HepG2 (cell line): ENCODE data around the gene LCK. TPM values are rescaled to one million over a fixed set of nuclear protein-coding genes. Genes with fewer than 3 reads are reported as not detected.
A peak's percentile ranks its signal among the peaks of the same experiment; 100 is the strongest.

ENCODE experiments used
- CAMTA2 ChIP-seq: sonication (generic); formaldehyde crosslinking; IDR thresholded peaks from 2 replicates; pipeline ENCODE4 v1.4.0; 2020; ENCODE audit warnings: mild to moderate bottlenecking, missing genetic modification reagents, borderline replicate concordance
- FOSL2 ChIP-seq: sonication (generic); formaldehyde crosslinking; IDR thresholded peaks from 2 replicates; pipeline ENCODE4 v1.4.0; 2020; ENCODE audit warnings: missing genetic modification reagents
- JUNB ChIP-seq: sonication (generic); formaldehyde crosslinking; IDR thresholded peaks from 2 replicates; pipeline ENCODE4 v1.8.0; 2022; ENCODE audit warnings: missing genetic modification reagents, mild to moderate bottlenecking, borderline replicate concordance
- KDM5A ChIP-seq: fragments of 200-600 bp; sonication (generic); IDR thresholded peaks from 2 replicates; pipeline ENCODE4 v1.7.0; 2018; ENCODE audit warnings: antibody characterized with exemption, mild to moderate bottlenecking, low read length, borderline replicate concordance
- KLF12 ChIP-seq: sonication (generic); formaldehyde crosslinking; IDR thresholded peaks from 2 replicates; pipeline ENCODE4 v1.4.0; 2020; ENCODE audit warnings: missing genetic modification reagents, borderline replicate concordance
- MZF1 ChIP-seq: sonication (generic); formaldehyde crosslinking; IDR thresholded peaks from 2 replicates; pipeline ENCODE4 v1.8.1; 2023; ENCODE audit warnings: mild to moderate bottlenecking, missing genetic modification reagents, borderline replicate concordance
- NONO ChIP-seq, 2 experiments: fragments of 450-650 bp in 1 of 2; sonication (generic) in 1 of 2; formaldehyde crosslinking in 1 of 2; IDR thresholded peaks in 1 of 2; conservative IDR thresholded peaks in 1 of 2; 2 replicates each; pipeline versions ENCODE4 v1.6.1 to v1.8.0; 2017 to 2022; ENCODE audit warnings: mild to moderate bottlenecking in 1 of 2, missing genetic modification reagents in 1 of 2, moderate library complexity in 1 of 2
- RFXANK ChIP-seq: IDR thresholded peaks from 2 replicates; pipeline ENCODE4 v1.6.1; 2016
- SMAD3 ChIP-seq: sonication (generic); formaldehyde crosslinking; IDR thresholded peaks from 2 replicates; pipeline ENCODE4 v1.4.0; 2020; ENCODE audit warnings: missing genetic modification reagents
- SYNCRIP ChIP-seq: fragments of 200-400 bp; formaldehyde crosslinking; IDR thresholded peaks from 2 replicates; pipeline ENCODE4 v1.6.1; 2018; ENCODE audit warnings: mild to moderate bottlenecking, low read depth, low read length; ENCODE audit not compliant: insufficient read depth
- ZBTB7B ChIP-seq: sonication (generic); formaldehyde crosslinking; IDR thresholded peaks from 2 replicates; pipeline ENCODE4 v1.4.0; 2020; ENCODE audit warnings: missing genetic modification reagents
- ZFP36L1 ChIP-seq: sonication (generic); formaldehyde crosslinking; IDR thresholded peaks from 2 replicates; pipeline ENCODE4 v1.8.0; 2022; ENCODE audit warnings: mild to moderate bottlenecking, missing genetic modification reagents, moderate library complexity
- ZFP41 ChIP-seq: sonication (generic); formaldehyde crosslinking; IDR thresholded peaks from 2 replicates; pipeline ENCODE4 v1.4.0; 2020; ENCODE audit warnings: mild to moderate bottlenecking, missing genetic modification reagents, borderline replicate concordance
- ZKSCAN1 ChIP-seq: fragments of 150-350 bp; IDR thresholded peaks from 2 replicates; pipeline ENCODE4 v1.6.1; 2014; ENCODE audit warnings: low read length
- ZNF205 ChIP-seq: IDR thresholded peaks from 2 replicates; pipeline ENCODE4 v1.6.1; 2018; ENCODE audit warnings: missing biosample characterization, missing genetic modification reagents
- ZNF232 ChIP-seq: sonication (generic); formaldehyde crosslinking; IDR thresholded peaks from 2 replicates; pipeline ENCODE4 v1.4.0; 2020; ENCODE audit warnings: missing genetic modification reagents, borderline replicate concordance
- ZNF235 ChIP-seq: sonication (generic); formaldehyde crosslinking; IDR thresholded peaks from 2 replicates; pipeline ENCODE4 v1.8.1; 2023; ENCODE audit warnings: mild to moderate bottlenecking, missing genetic modification reagents, borderline replicate concordance
- ZNF777 ChIP-seq: sonication (generic); formaldehyde crosslinking; IDR thresholded peaks from 2 replicates; pipeline ENCODE4 v1.4.0; 2020; ENCODE audit warnings: missing genetic modification reagents
- polyA plus RNA-seq, 8 experiments: library from polyadenylated mRNA; depleted of rRNA in 3 of 8; stranded (reverse) in 7 of 8; unstranded in 1 of 8; fragments of >200 nt; fragmentation: Illumina TruSeq in 4 of 8; extraction: Trizol in 4 of 8; gene quantifications; 2 replicates each; pipeline versions ENCODE4 v1.2.1 to v1.2.3, GENCODE V29; 2011 to 2016; ENCODE audit warnings: low read depth in 4 of 8, missing spikeins in 1 of 8, mixed read lengths in 1 of 8; ENCODE audit not compliant: insufficient read depth in 1 of 8
- total RNA-seq, 5 experiments: library from RNA; depleted of rRNA; stranded (reverse); fragments of >200 nt; fragmentation: Illumina TruSeq; extraction: Trizol; gene quantifications; 2 replicates each; pipeline ENCODE4 v1.2.3, GENCODE V29; 2016; ENCODE audit warnings: low read depth in 1 of 5
- TF ChIP-seq, protein P1 (sequence below): sonication (generic); formaldehyde crosslinking; IDR thresholded peaks from 2 replicates; pipeline ENCODE4 v1.8.0; 2022; ENCODE audit warnings: missing genetic modification reagents, low read depth, mild to moderate bottlenecking, borderline replicate concordance
- TF ChIP-seq, protein P2 (sequence below): sonication (generic); formaldehyde crosslinking; IDR thresholded peaks from 2 replicates; pipeline ENCODE4 v1.4.0; 2020; ENCODE audit warnings: missing genetic modification reagents
- TF ChIP-seq, protein P3 (sequence below): sonication (generic); formaldehyde crosslinking; IDR thresholded peaks from 2 replicates; pipeline ENCODE4 v1.5.0; 2020; ENCODE audit warnings: missing genetic modification reagents
- TF ChIP-seq, protein P4 (sequence below): sonication (generic); formaldehyde crosslinking; IDR thresholded peaks from 2 replicates; pipeline ENCODE4 v1.4.0; 2020; ENCODE audit warnings: mild to moderate bottlenecking, missing genetic modification reagents
- TF ChIP-seq, protein P5 (sequence below): sonication (generic); formaldehyde crosslinking; IDR thresholded peaks from 2 replicates; pipeline ENCODE4 v1.8.1; 2023; ENCODE audit warnings: mild to moderate bottlenecking, missing genetic modification reagents
- TF ChIP-seq, protein P6 (sequence below): sonication (generic); formaldehyde crosslinking; IDR thresholded peaks from 2 replicates; pipeline ENCODE4 v1.9.0; 2021; ENCODE audit warnings: missing genetic modification reagents, mild to moderate bottlenecking, borderline replicate concordance

Gene LCK
- total and polyA plus RNA-seq, 2 of the 13 experiments (the other 11 are each of a cell fraction or from before 2014, with no cell fraction given), result 0.93 to 1.8 TPM

DNA sequence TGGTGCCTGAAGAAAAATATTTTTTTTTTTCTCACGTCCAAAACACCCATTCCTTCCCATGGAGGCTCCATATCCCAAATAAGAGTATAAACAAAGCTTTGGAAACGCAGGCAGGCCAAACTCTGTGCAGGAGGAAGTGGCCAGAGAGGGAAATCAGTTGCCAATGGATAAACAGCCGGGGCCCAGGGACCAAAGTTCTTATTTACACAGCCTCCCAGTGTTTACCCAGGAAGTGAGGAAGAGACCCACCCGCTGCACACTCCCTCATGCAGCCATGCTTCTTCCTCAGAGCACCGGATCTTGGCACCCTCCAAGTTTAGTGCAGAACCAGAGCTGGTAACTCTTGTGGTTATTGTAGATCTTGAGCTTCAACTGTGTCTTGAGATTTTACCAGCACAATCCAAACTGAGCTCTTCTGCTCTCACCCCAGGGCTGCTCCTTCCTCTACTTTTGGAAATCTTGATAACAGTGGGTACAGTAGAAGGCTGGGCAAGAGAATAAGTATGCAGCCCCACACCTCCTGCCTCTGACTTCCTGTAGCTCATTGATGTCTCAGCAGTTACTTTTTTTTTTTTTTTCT, 70.7 kb downstream of the LCK start (continued):
- TF ChIP-seq ZNF205 (CRISPR knock-in tag) (peak; percentile 77; the same call in 1 of the 2 replicates), RFXANK (CRISPR knock-in tag) (0 out of 2 replicates have a peak, but pooled peaks have one; percentile 67), ZFP36L1 (CRISPR knock-in tag) (no peak), JUNB (no peak), ZNF232 (peak; percentile 62; the same call in 1 of the 2 replicates), KLF12 (CRISPR knock-in tag) (peak; percentile 72), NONO (IDR thresholded peaks at IDR 0.05) (no peak), NONO (CRISPR knock-in tag; conservative IDR thresholded peaks at IDR 0.05) (no peak), ZKSCAN1 (no peak), SYNCRIP (no peak), ZNF235 (CRISPR knock-in tag) (no peak), ZBTB7B (peak; percentile 91), SMAD3 (CRISPR knock-in tag) (peak; percentile 53; the same call in 1 of the 2 replicates), CAMTA2 (CRISPR knock-in tag) (no peak), ZFP41 (no peak), ZNF777 (CRISPR knock-in tag) (no peak), FOSL2 (CRISPR knock-in tag) (0 out of 2 replicates have a peak, but pooled peaks have one; percentile 47), KDM5A (no peak), MZF1 (CRISPR knock-in tag) (no peak)
- TF ChIP-seq, protein P1, sequence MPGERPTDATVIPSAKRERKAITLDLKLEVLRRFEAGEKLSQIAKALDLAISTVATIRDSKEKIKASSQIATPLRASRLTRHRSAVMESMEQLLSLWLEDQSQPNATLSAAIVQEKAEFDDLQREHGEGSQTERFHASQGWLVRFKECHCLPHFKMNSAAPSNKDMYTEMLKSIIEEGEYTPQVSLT (CRISPR knock-in tag), result no peak
- TF ChIP-seq, protein P2, sequence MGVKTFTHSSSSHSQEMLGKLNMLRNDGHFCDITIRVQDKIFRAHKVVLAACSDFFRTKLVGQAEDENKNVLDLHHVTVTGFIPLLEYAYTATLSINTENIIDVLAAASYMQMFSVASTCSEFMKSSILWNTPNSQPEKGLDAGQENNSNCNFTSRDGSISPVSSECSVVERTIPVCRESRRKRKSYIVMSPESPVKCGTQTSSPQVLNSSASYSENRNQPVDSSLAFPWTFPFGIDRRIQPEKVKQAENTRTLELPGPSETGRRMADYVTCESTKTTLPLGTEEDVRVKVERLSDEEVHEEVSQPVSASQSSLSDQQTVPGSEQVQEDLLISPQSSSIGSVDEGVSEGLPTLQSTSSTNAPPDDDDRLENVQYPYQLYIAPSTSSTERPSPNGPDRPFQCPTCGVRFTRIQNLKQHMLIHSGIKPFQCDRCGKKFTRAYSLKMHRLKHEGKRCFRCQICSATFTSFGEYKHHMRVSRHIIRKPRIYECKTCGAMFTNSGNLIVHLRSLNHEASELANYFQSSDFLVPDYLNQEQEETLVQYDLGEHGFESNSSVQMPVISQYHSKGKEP (CRISPR knock-in tag), result no peak
- TF ChIP-seq, protein P3, sequence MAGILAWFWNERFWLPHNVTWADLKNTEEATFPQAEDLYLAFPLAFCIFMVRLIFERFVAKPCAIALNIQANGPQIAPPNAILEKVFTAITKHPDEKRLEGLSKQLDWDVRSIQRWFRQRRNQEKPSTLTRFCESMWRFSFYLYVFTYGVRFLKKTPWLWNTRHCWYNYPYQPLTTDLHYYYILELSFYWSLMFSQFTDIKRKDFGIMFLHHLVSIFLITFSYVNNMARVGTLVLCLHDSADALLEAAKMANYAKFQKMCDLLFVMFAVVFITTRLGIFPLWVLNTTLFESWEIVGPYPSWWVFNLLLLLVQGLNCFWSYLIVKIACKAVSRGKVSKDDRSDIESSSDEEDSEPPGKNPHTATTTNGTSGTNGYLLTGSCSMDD (CRISPR knock-in tag), result no peak
- TF ChIP-seq, protein P4, sequence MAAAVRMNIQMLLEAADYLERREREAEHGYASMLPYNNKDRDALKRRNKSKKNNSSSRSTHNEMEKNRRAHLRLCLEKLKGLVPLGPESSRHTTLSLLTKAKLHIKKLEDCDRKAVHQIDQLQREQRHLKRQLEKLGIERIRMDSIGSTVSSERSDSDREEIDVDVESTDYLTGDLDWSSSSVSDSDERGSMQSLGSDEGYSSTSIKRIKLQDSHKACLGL (CRISPR knock-in tag), result peak; percentile 16; the same call in 1 of the 2 replicates
- TF ChIP-seq, protein P5, sequence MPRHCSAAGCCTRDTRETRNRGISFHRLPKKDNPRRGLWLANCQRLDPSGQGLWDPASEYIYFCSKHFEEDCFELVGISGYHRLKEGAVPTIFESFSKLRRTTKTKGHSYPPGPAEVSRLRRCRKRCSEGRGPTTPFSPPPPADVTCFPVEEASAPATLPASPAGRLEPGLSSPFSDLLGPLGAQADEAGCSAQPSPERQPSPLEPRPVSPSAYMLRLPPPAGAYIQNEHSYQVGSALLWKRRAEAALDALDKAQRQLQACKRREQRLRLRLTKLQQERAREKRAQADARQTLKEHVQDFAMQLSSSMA (CRISPR knock-in tag), result no peak
- TF ChIP-seq, protein P6, sequence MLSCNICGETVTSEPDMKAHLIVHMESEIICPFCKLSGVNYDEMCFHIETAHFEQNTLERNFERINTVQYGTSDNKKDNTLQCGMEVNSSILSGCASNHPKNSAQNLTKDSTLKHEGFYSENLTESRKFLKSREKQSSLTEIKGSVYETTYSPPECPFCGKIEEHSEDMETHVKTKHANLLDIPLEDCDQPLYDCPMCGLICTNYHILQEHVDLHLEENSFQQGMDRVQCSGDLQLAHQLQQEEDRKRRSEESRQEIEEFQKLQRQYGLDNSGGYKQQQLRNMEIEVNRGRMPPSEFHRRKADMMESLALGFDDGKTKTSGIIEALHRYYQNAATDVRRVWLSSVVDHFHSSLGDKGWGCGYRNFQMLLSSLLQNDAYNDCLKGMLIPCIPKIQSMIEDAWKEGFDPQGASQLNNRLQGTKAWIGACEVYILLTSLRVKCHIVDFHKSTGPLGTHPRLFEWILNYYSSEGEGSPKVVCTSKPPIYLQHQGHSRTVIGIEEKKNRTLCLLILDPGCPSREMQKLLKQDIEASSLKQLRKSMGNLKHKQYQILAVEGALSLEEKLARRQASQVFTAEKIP (CRISPR knock-in tag), result no peak
